ENCODE results near the gene NRXN2. TPM values are rescaled to one million over a fixed set of nuclear protein-coding genes. Genes with fewer than 3 reads are reported as not detected.
A peak's percentile ranks its signal among the peaks of the same experiment; 100 is the strongest.

Gene NRXN2
- polyA plus RNA-seq, 1 experiment: not detected

- no peak for TF ChIP-seq CTCF (IDR thresholded peaks at IDR 0.05; ENCODE audit: low read depth, low read length)
- peak; percentile 20 for DNase-seq (ENCODE audit: low read depth, low spot score)
- H3K9me3 ChIP-seq (ENCODE audit: control insufficient read depth, insufficient read depth, low read length): no peaks in the 10 kb centered on the region; the same call in 1 of the 2 replicates
- ChIA-PET POLR2A (no interaction called here), CTCF (interaction anchor here (0.7 kb wide), 1 partner anchor 224 kb away, joined by 4 read pairs; no protein-coding TSS in a partner anchor)
- peaks cover 18% of the 10 kb centered on the region for H3K27me3 ChIP-seq (ENCODE audit: control insufficient read depth, insufficient read depth, low read length)
- no peak overlapping the region for H3K27ac ChIP-seq (ENCODE audit: low read depth, low read length)
- H3K4me3 ChIP-seq (ENCODE audit: low read depth, low read length): no peak overlapping the region
Observed at GRCh38 chr11:64566042-64566914, 156.7 kb downstream of the NRXN2 start.

- DNase-seq (ENCODE audit: low read depth, low spot score): no peak
- peaks cover 18% of the 10 kb centered on the region for H3K27me3 ChIP-seq (ENCODE audit: control insufficient read depth, insufficient read depth, low read length)
- TF ChIP-seq CTCF (IDR thresholded peaks at IDR 0.05; ENCODE audit: low read depth, low read length): no peak
- ChIA-PET POLR2A (no interaction called here), CTCF (interaction anchor here (0.8 kb wide), 1 partner anchor 11 kb away, joined by 3 read pairs; no protein-coding TSS in a partner anchor)
- H3K9me3 ChIP-seq (ENCODE audit: control insufficient read depth, insufficient read depth, low read length): no peaks in the 10 kb centered on the region; the same call in 1 of the 2 replicates
- no peak overlapping the region for H3K4me3 ChIP-seq (ENCODE audit: low read depth, low read length)
- H3K27ac ChIP-seq (ENCODE audit: low read depth, low read length): no peak overlapping the region
Observed at GRCh38 chr11:64564947-64565889, 157.8 kb downstream of the NRXN2 start.

GRCh38 chr11:64564419-64564818, 158.6 kb downstream of the NRXN2 start:
- no peak for DNase-seq (ENCODE audit: low read depth, low spot score)
- POLR2A ChIA-PET: no interaction called here

GRCh38 chr11:64563966-64564365, 159.0 kb downstream of the NRXN2 start:
- no peak for DNase-seq (ENCODE audit: low read depth, low spot score)
- Histone ChIP-seq H3K27me3 (ENCODE audit: control insufficient read depth, insufficient read depth, low read length) (peaks cover 21% of the 10 kb centered on the region), H3K27ac (ENCODE audit: low read depth, low read length) (no peak overlapping the region), H3K9me3 (ENCODE audit: control insufficient read depth, insufficient read depth, low read length) (no peaks in the 10 kb centered on the region; the same call in 1 of the 2 replicates), H3K4me3 (ENCODE audit: low read depth, low read length) (no peak overlapping the region)
- TF ChIP-seq CTCF (IDR thresholded peaks at IDR 0.05; ENCODE audit: low read depth, low read length): no peak
- ChIA-PET POLR2A (no interaction called here), CTCF (no interaction called here)

More at GRCh38 chr11:64564419-64564818, 158.6 kb downstream of the NRXN2 start:
- Histone ChIP-seq H3K9me3 (ENCODE audit: control insufficient read depth, insufficient read depth, low read length) (no peaks in the 10 kb centered on the region; the same call in 1 of the 2 replicates), H3K27me3 (ENCODE audit: control insufficient read depth, insufficient read depth, low read length) (peaks cover 20% of the 10 kb centered on the region), H3K27ac (ENCODE audit: low read depth, low read length) (no peak overlapping the region), H3K4me3 (ENCODE audit: low read depth, low read length) (no peak overlapping the region)
- CTCF ChIA-PET: interaction anchor here (0.8 kb wide), 1 partner anchor 10 kb away, joined by 3 read pairs; no protein-coding TSS in a partner anchor
- no peak for TF ChIP-seq CTCF (IDR thresholded peaks at IDR 0.05; ENCODE audit: low read depth, low read length)
